K562 (cell line): Measurements from ENCODE around the gene RTBDN. TPM values are rescaled to one million over a fixed set of nuclear protein-coding genes. Genes with fewer than 3 reads are reported as not detected.
A peak's percentile ranks its signal among the peaks of the same experiment; 100 is the strongest.

ENCODE experiments used
- BRD9 ChIP-seq: fragments of 450-650 bp; IDR thresholded peaks from 2 replicates; pipeline ENCODE4 v1.6.1; 2018; ENCODE audit warnings: low read depth; ENCODE audit not compliant: partially characterized antibody
- FIP1L1 ChIP-seq: fragments of 200-400 bp; formaldehyde crosslinking; IDR thresholded peaks from 2 replicates; pipeline ENCODE4 v1.6.1; 2018; ENCODE audit warnings: mild to moderate bottlenecking, low read depth, low read length; ENCODE audit not compliant: poor library complexity, severe bottlenecking
- PHF8 ChIP-seq: fragments of 200-600 bp; sonication (generic); IDR thresholded peaks from 2 replicates; pipeline ENCODE4 v1.6.1; 2012; ENCODE audit warnings: mixed run types, mild to moderate bottlenecking, inconsistent platforms, low read length, moderate library complexity, borderline replicate concordance
- POLR2G ChIP-seq: fragments of 200-400 bp; formaldehyde crosslinking; IDR thresholded peaks from 2 replicates; pipeline ENCODE4 v1.6.1; 2017; ENCODE audit warnings: low read depth, mild to moderate bottlenecking, antibody characterized with exemption, low read length, moderate library complexity
- PRDM10 ChIP-seq: fragments of 450-650 bp; IDR thresholded peaks from 2 replicates; pipeline ENCODE4 v1.6.1; 2018; ENCODE audit not compliant: partially characterized antibody
- TBL1XR1 ChIP-seq, 2 experiments: IDR thresholded peaks; 2 replicates each; pipeline ENCODE4 v1.6.1; 2012; ENCODE audit warnings: improper control_type of control experiment in 2 of 2, low read length in 2 of 2, mild to moderate bottlenecking in 1 of 2
- YY1 ChIP-seq, 3 experiments: IDR thresholded peaks; 2 replicates each; pipeline ENCODE4 v1.6.1; 2011; ENCODE audit warnings: low read length in 2 of 3, mild to moderate bottlenecking in 2 of 3, moderate library complexity in 2 of 3, borderline replicate concordance in 1 of 3, control low read depth in 1 of 3, low read depth in 1 of 3; ENCODE audit not compliant: insufficient read depth in 3 of 3, insufficient replicate concordance in 2 of 3, control insufficient read depth in 1 of 3, insufficient read length in 1 of 3; ENCODE audit errors: extremely low read depth in 1 of 3
- polyA plus RNA-seq, 8 experiments: library from polyadenylated mRNA; depleted of rRNA in 4 of 8; stranded (reverse) in 5 of 8; unstranded in 3 of 8; fragments of >200 nt; fragmentation: Nextera tagmentation in 2 of 8; fragmentation: Illumina TruSeq in 1 of 8; extraction: Ambion mirVana in 2 of 8; extraction: Trizol in 1 of 8; gene quantifications; 2 replicates each; pipeline versions ENCODE4 v1.2.1 to v1.2.3, GENCODE V29; 2011 to 2014; ENCODE audit warnings: inconsistent platforms in 1 of 8, missing spikeins in 1 of 8
- total RNA-seq, 7 experiments: library from RNA; depleted of rRNA in 6 of 7; stranded (reverse); fragments of >200 nt in 6 of 7; fragmentation: Illumina TruSeq in 2 of 7; extraction: Trizol in 2 of 7; gene quantifications; 2 replicates each; pipeline versions ENCODE4 v1.2.1 to v1.2.3, GENCODE V29; 2011 to 2021; ENCODE audit warnings: low replicate concordance in 1 of 7
- TF ChIP-seq, protein P1 (sequence below), 2 experiments: fragments of 450-650 bp in 1 of 2; sonication (generic) in 1 of 2; formaldehyde crosslinking in 1 of 2; IDR thresholded peaks; 2 replicates each; pipeline versions ENCODE4 v1.7.1 to v1.9.0; 2016 to 2022; ENCODE audit warnings: inconsistent platforms in 1 of 2, mild to moderate bottlenecking in 1 of 2, missing genetic modification reagents in 1 of 2
- TF ChIP-seq, protein P2 (sequence below): fragments of 200-400 bp; formaldehyde crosslinking; IDR thresholded peaks from 2 replicates; pipeline ENCODE4 v1.6.1; 2017; ENCODE audit warnings: mild to moderate bottlenecking, low read depth, low read length, moderate library complexity

The RTBDN gene
- total and polyA plus RNA-seq, 9 of the 15 experiments (the other 6 are each of a cell fraction or from before 2014, with no cell fraction given) = 0.20 to 2.3 (median 0.72) TPM; not detected in 1

- TF ChIP-seq, protein P1, sequence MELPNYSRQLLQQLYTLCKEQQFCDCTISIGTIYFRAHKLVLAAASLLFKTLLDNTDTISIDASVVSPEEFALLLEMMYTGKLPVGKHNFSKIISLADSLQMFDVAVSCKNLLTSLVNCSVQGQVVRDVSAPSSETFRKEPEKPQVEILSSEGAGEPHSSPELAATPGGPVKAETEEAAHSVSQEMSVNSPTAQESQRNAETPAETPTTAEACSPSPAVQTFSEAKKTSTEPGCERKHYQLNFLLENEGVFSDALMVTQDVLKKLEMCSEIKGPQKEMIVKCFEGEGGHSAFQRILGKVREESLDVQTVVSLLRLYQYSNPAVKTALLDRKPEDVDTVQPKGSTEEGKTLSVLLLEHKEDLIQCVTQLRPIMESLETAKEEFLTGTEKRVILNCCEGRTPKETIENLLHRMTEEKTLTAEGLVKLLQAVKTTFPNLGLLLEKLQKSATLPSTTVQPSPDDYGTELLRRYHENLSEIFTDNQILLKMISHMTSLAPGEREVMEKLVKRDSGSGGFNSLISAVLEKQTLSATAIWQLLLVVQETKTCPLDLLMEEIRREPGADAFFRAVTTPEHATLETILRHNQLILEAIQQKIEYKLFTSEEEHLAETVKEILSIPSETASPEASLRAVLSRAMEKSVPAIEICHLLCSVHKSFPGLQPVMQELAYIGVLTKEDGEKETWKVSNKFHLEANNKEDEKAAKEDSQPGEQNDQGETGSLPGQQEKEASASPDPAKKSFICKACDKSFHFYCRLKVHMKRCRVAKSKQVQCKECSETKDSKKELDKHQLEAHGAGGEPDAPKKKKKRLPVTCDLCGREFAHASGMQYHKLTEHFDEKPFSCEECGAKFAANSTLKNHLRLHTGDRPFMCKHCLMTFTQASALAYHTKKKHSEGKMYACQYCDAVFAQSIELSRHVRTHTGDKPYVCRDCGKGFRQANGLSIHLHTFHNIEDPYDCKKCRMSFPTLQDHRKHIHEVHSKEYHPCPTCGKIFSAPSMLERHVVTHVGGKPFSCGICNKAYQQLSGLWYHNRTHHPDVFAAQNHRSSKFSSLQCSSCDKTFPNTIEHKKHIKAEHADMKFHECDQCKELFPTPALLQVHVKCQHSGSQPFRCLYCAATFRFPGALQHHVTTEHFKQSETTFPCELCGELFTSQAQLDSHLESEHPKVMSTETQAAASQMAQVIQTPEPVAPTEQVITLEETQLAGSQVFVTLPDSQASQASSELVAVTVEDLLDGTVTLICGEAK (IDR thresholded peaks at IDR 0.05) = peak; percentile 84
- TF ChIP-seq, protein P1 (CRISPR knock-in tag; IDR thresholded peaks at IDR 0.05) = no peak
- TF ChIP-seq BRD9 = no peak
- TF ChIP-seq POLR2G = peak; percentile 85
- TF ChIP-seq, protein P2, sequence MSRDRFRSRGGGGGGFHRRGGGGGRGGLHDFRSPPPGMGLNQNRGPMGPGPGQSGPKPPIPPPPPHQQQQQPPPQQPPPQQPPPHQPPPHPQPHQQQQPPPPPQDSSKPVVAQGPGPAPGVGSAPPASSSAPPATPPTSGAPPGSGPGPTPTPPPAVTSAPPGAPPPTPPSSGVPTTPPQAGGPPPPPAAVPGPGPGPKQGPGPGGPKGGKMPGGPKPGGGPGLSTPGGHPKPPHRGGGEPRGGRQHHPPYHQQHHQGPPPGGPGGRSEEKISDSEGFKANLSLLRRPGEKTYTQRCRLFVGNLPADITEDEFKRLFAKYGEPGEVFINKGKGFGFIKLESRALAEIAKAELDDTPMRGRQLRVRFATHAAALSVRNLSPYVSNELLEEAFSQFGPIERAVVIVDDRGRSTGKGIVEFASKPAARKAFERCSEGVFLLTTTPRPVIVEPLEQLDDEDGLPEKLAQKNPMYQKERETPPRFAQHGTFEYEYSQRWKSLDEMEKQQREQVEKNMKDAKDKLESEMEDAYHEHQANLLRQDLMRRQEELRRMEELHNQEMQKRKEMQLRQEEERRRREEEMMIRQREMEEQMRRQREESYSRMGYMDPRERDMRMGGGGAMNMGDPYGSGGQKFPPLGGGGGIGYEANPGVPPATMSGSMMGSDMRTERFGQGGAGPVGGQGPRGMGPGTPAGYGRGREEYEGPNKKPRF = no peak
- TF ChIP-seq PRDM10 = peak; percentile 99
- TF ChIP-seq TBL1XR1 (IDR thresholded peaks at IDR 0.05; ENCODE audit: low read length in 2 of 2) = 0 out of 4 replicates have a peak, but pooled peaks of 1 of the 2 experiments have one; percentile 31
- TF ChIP-seq YY1 (IDR thresholded peaks at IDR 0.05; ENCODE audit: borderline replicate concordance in 1 of 3, control insufficient read depth in 1 of 3, extremely low read depth in 1 of 3, insufficient read depth in 3 of 3, insufficient read length in 1 of 3, insufficient replicate concordance in 2 of 3, low read depth in 1 of 3, low read length in 2 of 3) = peak in 1 of 3 experiments; percentile 50
- peak; percentile 52 for TF ChIP-seq FIP1L1
- no peak; the same call in 1 of the 2 replicates for TF ChIP-seq PHF8
These were observed 44.3 kb downstream of the RTBDN start (continued) for GRCh38 chr19:12789904-12790619.
